CD4-positive, CD25-positive, alpha-beta regulatory T cell (primary cell): ENCODE data around the gene CST2. TPM values are rescaled to one million over a fixed set of nuclear protein-coding genes. Genes with fewer than 3 reads are reported as not detected.
A peak's percentile ranks its signal among the peaks of the same experiment; 100 is the strongest.

Experiments used
- ATAC-seq, 2 donors: fragments of 150-1000 bp; cut with Tn5 transposase; one replicate each; pipeline ENCODE4 v1.10.0; 2021; ENCODE audit warnings: low read depth in 2 of 2, moderate number of reproducible peaks in 2 of 2, moderate library complexity in 1 of 2
- DNase-seq, 3 donors: peaks; one replicate each; pipeline versions ENCODE4 v3.0.0 to v3.0.0-alpha.2; 2012 to 2022; ENCODE audit warnings: mixed read lengths in 1 of 3
- H3K27ac ChIP-seq: one replicate; pipeline ENCODE4 v1.7.0; 2013; ENCODE audit warnings: mild to moderate bottlenecking, low read length; ENCODE audit not compliant: insufficient read depth, poor library complexity, severe bottlenecking
- H3K27me3 ChIP-seq: one replicate; pipeline ENCODE4 v1.7.0; 2013; ENCODE audit warnings: low read length; ENCODE audit not compliant: control insufficient read depth, insufficient read depth
- H3K36me3 ChIP-seq: one replicate; pipeline ENCODE4 v1.7.0; 2013; ENCODE audit warnings: mild to moderate bottlenecking, low read length, moderate library complexity; ENCODE audit not compliant: control insufficient read depth, insufficient read depth
- H3K4me1 ChIP-seq: 2 replicates; pipeline ENCODE4 v1.7.0; 2013; ENCODE audit warnings: mild to moderate bottlenecking, low read length; ENCODE audit not compliant: insufficient read depth, control insufficient read depth, poor library complexity, severe bottlenecking
- H3K4me3 ChIP-seq: one replicate; pipeline ENCODE4 v1.7.0; 2013; ENCODE audit warnings: low read depth, mild to moderate bottlenecking, low read length, moderate library complexity
- H3K9me3 ChIP-seq, 2 experiments: 1 replicate in 1 of 2; 2 replicates in 1 of 2; pipeline ENCODE4 v1.7.0; 2013; ENCODE audit warnings: low read length in 2 of 2, mild to moderate bottlenecking in 1 of 2, moderate library complexity in 1 of 2; ENCODE audit not compliant: control insufficient read depth in 2 of 2
- H3K27ac Mint-ChIP-seq, 3 donors: one replicate each; pipeline ENCODE4 v1.8.0; 2020 to 2022; ENCODE audit warnings: mild to moderate bottlenecking in 3 of 3, mixed read lengths in 3 of 3, moderate library complexity in 2 of 3
- H3K27me3 Mint-ChIP-seq: one replicate; pipeline ENCODE4 v1.8.0; 2022; ENCODE audit warnings: mild to moderate bottlenecking, mixed read lengths
- H3K36me3 Mint-ChIP-seq: one replicate; pipeline ENCODE4 v1.8.0; 2020; ENCODE audit warnings: mixed read lengths
- H3K4me1 Mint-ChIP-seq, 4 donors: one replicate each; pipeline ENCODE4 v1.8.0; 2020 to 2022; ENCODE audit warnings: mixed read lengths in 4 of 4, mild to moderate bottlenecking in 1 of 4
- H3K4me3 Mint-ChIP-seq, 4 donors: one replicate each; pipeline ENCODE4 v1.8.0; 2020 to 2022; ENCODE audit warnings: mild to moderate bottlenecking in 4 of 4, mixed read lengths in 4 of 4, moderate library complexity in 3 of 4
- H3K9me3 Mint-ChIP-seq, 7 donors: one replicate each; pipeline ENCODE4 v1.8.0; 2020 to 2022; ENCODE audit warnings: mixed read lengths in 7 of 7, mild to moderate bottlenecking in 3 of 7, moderate library complexity in 2 of 7
- polyA plus RNA-seq, 4 donors: library from polyadenylated mRNA; unstranded; fragments of 300-500 nt; fragmentation: Illumina TruSeq; gene quantifications; one replicate each; pipeline ENCODE4 v1.2.3, GENCODE V29; 2021
- total RNA-seq: library from RNA; stranded (reverse); gene quantifications from one replicate; pipeline ENCODE4 v1.2.3, GENCODE V29; 2022

The CST2 gene
- total RNA-seq (not detected), polyA plus RNA-seq (not detected)

GRCh38 chr20:23826541-23827021 lies at the start of gene CST2:
TSS of gene CST2 (minus strand) at chr20:23826729. CDS start at chr20:23826660, 69 bp downstream.
- no peak for ATAC-seq
- H3K27me3 Mint-ChIP-seq: no peaks in the 10 kb centered on the region
- H3K36me3 Mint-ChIP-seq: no peaks in the 10 kb centered on the region

GRCh38 chr20:23875606-23876237 lies 49.2 kb upstream of the CST2 start:
- H3K4me3 Mint-ChIP-seq: no peak overlapping the region
- Histone ChIP-seq H3K36me3 (no peaks in the 10 kb centered on the region), H3K4me1 (no peaks in the 10 kb centered on the region), H3K27me3 (peaks cover 5% of the 10 kb centered on the region), H3K9me3 (no peaks in the 10 kb centered on the region), H3K27ac (no peak overlapping the region), H3K4me3 (no peak overlapping the region)
- H3K36me3 Mint-ChIP-seq: no peaks in the 10 kb centered on the region
- peaks cover 0 to 18% (median 0%) of the 10 kb centered on the region in 4 donors for H3K4me1 Mint-ChIP-seq
- ATAC-seq (no peak), DNase-seq (no peak)
- H3K27me3 Mint-ChIP-seq: no peaks in the 10 kb centered on the region
- no peaks in the 10 kb centered on the region for H3K9me3 Mint-ChIP-seq
- H3K27ac Mint-ChIP-seq: no peak overlapping the region

More at GRCh38 chr20:23826541-23827021, at the start of gene CST2:
- peak within 1 kb of the TSS in 1 of 4 donors; percentile 52 for H3K4me3 Mint-ChIP-seq
- Histone ChIP-seq H3K27me3 (no peaks in the 10 kb centered on the region), H3K4me3 (no peak within 1 kb of the TSS), H3K27ac (no peak within 1 kb of the TSS), H3K4me1 (no peaks in the 10 kb centered on the region), H3K36me3 (no peaks in the 10 kb centered on the region), H3K9me3 (no peaks in the 10 kb centered on the region)
- DNase-seq: no peak
- no peak within 1 kb of the TSS for H3K27ac Mint-ChIP-seq
- peaks cover 0 to 2% (median 0%) of the 10 kb centered on the region in 4 donors for H3K4me1 Mint-ChIP-seq
- H3K9me3 Mint-ChIP-seq: peaks cover 0 to 1% (median 0%) of the 10 kb centered on the region in 7 donors

GRCh38 chr20:23874747-23875146 lies 48.2 kb upstream of the CST2 start:
- Mint-ChIP-seq H3K4me3 (no peak overlapping the region), H3K36me3 (no peaks in the 10 kb centered on the region), H3K4me1 (peaks cover 0 to 18% (median 0%) of the 10 kb centered on the region in 4 donors), H3K27me3 (no peaks in the 10 kb centered on the region), H3K9me3 (no peaks in the 10 kb centered on the region), H3K27ac (no peak overlapping the region)
- Histone ChIP-seq H3K27ac (no peak overlapping the region), H3K9me3 (no peaks in the 10 kb centered on the region), H3K27me3 (peaks cover 5% of the 10 kb centered on the region), H3K36me3 (no peaks in the 10 kb centered on the region), H3K4me1 (no peaks in the 10 kb centered on the region), H3K4me3 (no peak overlapping the region)
- ATAC-seq (no peak), DNase-seq (no peak)

GRCh38 chr20:23873370-23874015 lies 47.0 kb upstream of the CST2 start:
- peak overlapping the region in 1 of 4 donors; percentile 17 for H3K4me3 Mint-ChIP-seq

GRCh38 chr20:23872065-23872464 lies 45.5 kb upstream of the CST2 start:
- Histone ChIP-seq H3K4me1 (no peaks in the 10 kb centered on the region), H3K9me3 (no peaks in the 10 kb centered on the region), H3K36me3 (no peaks in the 10 kb centered on the region), H3K27me3 (peaks cover 6% of the 10 kb centered on the region), H3K27ac (no peak overlapping the region), H3K4me3 (no peak overlapping the region)
- Mint-ChIP-seq H3K36me3 (no peaks in the 10 kb centered on the region), H3K4me3 (no peak overlapping the region), H3K27ac (no peak overlapping the region), H3K4me1 (peaks cover 0 to 18% (median 0%) of the 10 kb centered on the region in 4 donors), H3K9me3 (no peaks in the 10 kb centered on the region), H3K27me3 (peaks cover 4% of the 10 kb centered on the region)
- ATAC-seq (no peak), DNase-seq (no peak)

More at GRCh38 chr20:23873370-23874015, 47.0 kb upstream of the CST2 start:
- peak overlapping the region in 1 of 3 donors; percentile 9 for H3K27ac Mint-ChIP-seq
- Histone ChIP-seq H3K4me1 (no peaks in the 10 kb centered on the region), H3K36me3 (no peaks in the 10 kb centered on the region), H3K27ac (no peak overlapping the region), H3K4me3 (no peak overlapping the region), H3K27me3 (peaks cover 5% of the 10 kb centered on the region), H3K9me3 (no peaks in the 10 kb centered on the region)
- H3K36me3 Mint-ChIP-seq: no peaks in the 10 kb centered on the region
- DNase-seq: no peak
- ATAC-seq: no peak
- no peaks in the 10 kb centered on the region for H3K9me3 Mint-ChIP-seq
- H3K4me1 Mint-ChIP-seq: peaks cover 0 to 18% (median 0%) of the 10 kb centered on the region in 4 donors
- H3K27me3 Mint-ChIP-seq: no peaks in the 10 kb centered on the region

- DNase-seq: no peak
- Mint-ChIP-seq H3K4me3 (no peak overlapping the region), H3K36me3 (no peaks in the 10 kb centered on the region), H3K9me3 (no peaks in the 10 kb centered on the region), H3K27ac (no peak overlapping the region), H3K27me3 (peaks cover 9% of the 10 kb centered on the region), H3K4me1 (peaks cover 0 to 18% (median 0%) of the 10 kb centered on the region in 4 donors)
- H3K27ac ChIP-seq: no peak overlapping the region
- H3K4me1 ChIP-seq: no peaks in the 10 kb centered on the region
- no peaks in the 10 kb centered on the region for H3K9me3 ChIP-seq
- no peaks in the 10 kb centered on the region for H3K36me3 ChIP-seq
- H3K4me3 ChIP-seq: no peak overlapping the region
- no peak for ATAC-seq
- peaks cover 6% of the 10 kb centered on the region for H3K27me3 ChIP-seq
These were observed 43.9 kb upstream of the CST2 start for GRCh38 chr20:23870461-23870860.

- H3K4me3 Mint-ChIP-seq: no peak overlapping the region
- peaks cover 0 to 15% (median 0%) of the 10 kb centered on the region in 4 donors for H3K4me1 Mint-ChIP-seq
- DNase-seq: no peak
- Histone ChIP-seq H3K27me3 (peaks cover 6% of the 10 kb centered on the region), H3K4me1 (no peaks in the 10 kb centered on the region), H3K4me3 (no peak overlapping the region), H3K36me3 (no peaks in the 10 kb centered on the region), H3K9me3 (no peaks in the 10 kb centered on the region), H3K27ac (no peak overlapping the region)
- H3K27ac Mint-ChIP-seq: no peak overlapping the region
- H3K27me3 Mint-ChIP-seq: peaks cover 9% of the 10 kb centered on the region
- no peaks in the 10 kb centered on the region for H3K9me3 Mint-ChIP-seq
- H3K36me3 Mint-ChIP-seq: no peaks in the 10 kb centered on the region
- ATAC-seq: no peak
These were observed 43.0 kb upstream of the CST2 start for GRCh38 chr20:23869520-23869919.
